ENCODE data around the gene TMEM170A. TPM values are rescaled to one million over a fixed set of nuclear protein-coding genes. Genes with fewer than 3 reads are reported as not detected.

TMEM170A gene
- total and polyA plus RNA-seq, 3 donors from 2014 or later, result 42.2 to 54.2 (median 44.3) TPM

- Histone ChIP-seq H3K36me3 (ENCODE audit: low read depth, missing control alignments) (no peaks in the 10 kb centered on the region), H3K4me3 (no peak overlapping the region), H3K4me1 (no peaks in the 10 kb centered on the region), H3K9me3 (no peaks in the 10 kb centered on the region), H3K27me3 (no peaks in the 10 kb centered on the region), H3K27ac (no peak overlapping the region)
- intact Hi-C loops (cut with DNase I; ENCODE audit: low total_unique reads), result no loop called here
- no peak for DNase-seq
- TF ChIP-seq CTCF (IDR thresholded peaks at IDR 0.05), result no peak
- no peak for TF ChIP-seq POLR2A (IDR thresholded peaks at IDR 0.05)
- WGBS, 2 donors, result 74 to 80% methylated on average over 13 to 14 of the region's 14 CpGs
These were observed 18.1 kb upstream of the TMEM170A start for GRCh38 chr16:75482434-75483205.

GRCh38 chr16:75481475-75481874 is 17.0 kb upstream of the TMEM170A start:
- H3K27me3 ChIP-seq, result no peaks in the 10 kb centered on the region
- H3K36me3 ChIP-seq (ENCODE audit: low read depth, missing control alignments), result no peaks in the 10 kb centered on the region
- no peaks in the 10 kb centered on the region for H3K9me3 ChIP-seq
- DNase-seq, result no peak
- TF ChIP-seq POLR2A (IDR thresholded peaks at IDR 0.05), result no peak
- no peak for TF ChIP-seq CTCF (IDR thresholded peaks at IDR 0.05)
- H3K4me1 ChIP-seq, result no peaks in the 10 kb centered on the region
- WGBS, 2 donors, result 88 to 90% methylated on average over 7 of the region's 7 CpGs
- no peak overlapping the region for H3K27ac ChIP-seq
- intact Hi-C loops (cut with DNase I; ENCODE audit: low total_unique reads), result no loop called here
- no peak overlapping the region for H3K4me3 ChIP-seq

GRCh38 chr16:75479421-75479990 is 15.0 kb upstream of the TMEM170A start:
- Histone ChIP-seq H3K4me3 (peak overlapping the region in 1 of 2 donors; percentile 18), H3K9me3 (no peaks in the 10 kb centered on the region), H3K4me1 (no peaks in the 10 kb centered on the region), H3K27me3 (no peaks in the 10 kb centered on the region), H3K36me3 (ENCODE audit: low read depth, missing control alignments) (no peaks in the 10 kb centered on the region), H3K27ac (no peak overlapping the region)
- intact Hi-C loops (cut with DNase I; ENCODE audit: low total_unique reads), result no loop called here
- TF ChIP-seq CTCF (IDR thresholded peaks at IDR 0.05) (no peak), POLR2A (IDR thresholded peaks at IDR 0.05) (no peak)
- no peak for DNase-seq
- 43 to 73% methylated on average over 35 to 47 of the region's 47 CpGs for WGBS, 2 donors

GRCh38 chr16:75478480-75479345 is 14.2 kb upstream of the TMEM170A start:
- 64 to 85% methylated on average over 29 to 80 of the region's 80 CpGs for WGBS, 2 donors

More at GRCh38 chr16:75478480-75479345, 14.2 kb upstream of the TMEM170A start:
- Histone ChIP-seq H3K9me3 (no peaks in the 10 kb centered on the region), H3K27me3 (no peaks in the 10 kb centered on the region), H3K4me3 (peak overlapping the region in 1 of 2 donors; percentile 18), H3K4me1 (no peaks in the 10 kb centered on the region), H3K27ac (no peak overlapping the region), H3K36me3 (ENCODE audit: low read depth, missing control alignments) (no peaks in the 10 kb centered on the region)
- DNase-seq, result no peak
- TF ChIP-seq POLR2A (IDR thresholded peaks at IDR 0.05) (no peak), CTCF (IDR thresholded peaks at IDR 0.05) (no peak)
- intact Hi-C loops (cut with DNase I; ENCODE audit: low total_unique reads), result no loop called here
